MM.1S (cell line): ENCODE results near the gene SGPP1.

ENCODE experiments used
- EZH2 ChIP-seq: fragments of 300-600 bp; sonication (generic); optimal IDR thresholded peaks from 2 replicates; pipeline ENCODE3; 2017; ENCODE audit warnings: low read depth, mild to moderate bottlenecking, antibody characterized with exemption, low read length, mixed read lengths
- EZH2phosphoT487 ChIP-seq: fragments of 300-600 bp; sonication (generic); IDR thresholded peaks from 2 replicates; pipeline ENCODE4 v1.6.1; 2018; ENCODE audit warnings: antibody characterized with exemption, low read length
- TF ChIP-seq, protein P1 (sequence below): fragments of 300-600 bp; sonication (generic); IDR thresholded peaks from 2 replicates; pipeline ENCODE4 v1.5.1; 2016; ENCODE audit warnings: antibody characterized with exemption, low read length, mixed read lengths

DNA sequence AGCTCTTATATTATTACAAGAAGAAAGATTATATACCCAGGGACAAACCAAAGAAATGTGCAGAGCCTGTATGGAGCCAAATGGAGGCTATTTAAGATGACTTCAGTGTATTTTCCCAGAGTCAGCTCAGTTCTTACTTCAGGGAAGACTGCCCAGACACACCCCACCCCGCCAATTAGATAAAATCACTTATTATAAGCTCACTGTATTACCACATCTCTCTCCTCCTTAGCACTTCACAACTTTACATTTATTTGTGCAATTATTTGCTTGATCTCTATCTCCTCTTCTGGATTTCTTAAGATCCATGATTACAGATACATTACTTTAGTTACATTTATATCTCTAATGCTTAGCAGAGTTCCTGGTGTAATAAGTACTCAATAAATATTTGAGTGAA lies 61.5 kb downstream of the SGPP1 start:
- TF ChIP-seq, protein P1, sequence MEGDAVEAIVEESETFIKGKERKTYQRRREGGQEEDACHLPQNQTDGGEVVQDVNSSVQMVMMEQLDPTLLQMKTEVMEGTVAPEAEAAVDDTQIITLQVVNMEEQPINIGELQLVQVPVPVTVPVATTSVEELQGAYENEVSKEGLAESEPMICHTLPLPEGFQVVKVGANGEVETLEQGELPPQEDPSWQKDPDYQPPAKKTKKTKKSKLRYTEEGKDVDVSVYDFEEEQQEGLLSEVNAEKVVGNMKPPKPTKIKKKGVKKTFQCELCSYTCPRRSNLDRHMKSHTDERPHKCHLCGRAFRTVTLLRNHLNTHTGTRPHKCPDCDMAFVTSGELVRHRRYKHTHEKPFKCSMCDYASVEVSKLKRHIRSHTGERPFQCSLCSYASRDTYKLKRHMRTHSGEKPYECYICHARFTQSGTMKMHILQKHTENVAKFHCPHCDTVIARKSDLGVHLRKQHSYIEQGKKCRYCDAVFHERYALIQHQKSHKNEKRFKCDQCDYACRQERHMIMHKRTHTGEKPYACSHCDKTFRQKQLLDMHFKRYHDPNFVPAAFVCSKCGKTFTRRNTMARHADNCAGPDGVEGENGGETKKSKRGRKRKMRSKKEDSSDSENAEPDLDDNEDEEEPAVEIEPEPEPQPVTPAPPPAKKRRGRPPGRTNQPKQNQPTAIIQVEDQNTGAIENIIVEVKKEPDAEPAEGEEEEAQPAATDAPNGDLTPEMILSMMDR, result no peak
- TF ChIP-seq EZH2phosphoT487 (no peak), EZH2 (no peak)
